Measurements from ENCODE around the gene SP1.
A peak's percentile ranks its signal among the peaks of the same experiment; 100 is the strongest.
"Not testable (repeated sequence)": the region's sequence is repeated elsewhere in the genome, so short reads cannot be mapped to it uniquely, and the experiment has no call there.

The SP1 gene

DNA sequence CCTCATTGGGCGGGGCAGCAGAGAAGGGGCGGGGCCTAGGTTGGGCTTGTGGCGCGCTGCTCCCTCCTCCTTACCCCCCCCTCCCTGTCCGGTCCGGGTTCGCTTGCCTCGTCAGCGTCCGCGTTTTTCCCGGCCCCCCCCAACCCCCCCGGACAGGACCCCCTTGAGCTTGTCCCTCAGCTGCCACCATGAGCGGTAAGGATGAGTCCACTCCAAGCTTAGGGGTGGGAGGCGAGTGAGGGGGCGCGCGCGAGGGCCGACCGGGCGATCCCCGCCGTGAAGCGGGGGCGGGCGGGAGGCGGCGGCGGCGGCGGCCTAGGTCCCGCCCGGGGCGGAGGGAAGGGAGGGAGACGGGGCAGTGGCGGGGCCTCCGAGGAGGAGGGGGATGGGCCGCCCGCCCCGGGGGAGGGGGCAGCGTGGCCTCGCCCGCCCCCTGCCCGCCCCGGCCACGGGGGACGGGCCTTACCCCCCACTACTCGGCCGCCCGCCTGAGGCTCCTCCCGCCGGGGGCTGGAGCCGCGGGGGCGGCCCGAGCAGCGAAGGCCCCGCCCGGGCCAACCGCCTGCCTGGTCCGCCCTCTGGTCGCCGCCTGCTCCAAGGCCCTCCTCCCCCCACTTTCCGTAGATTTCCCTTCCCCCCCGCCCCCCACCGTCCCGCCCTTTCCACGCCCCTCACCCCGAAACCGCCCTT, at the start of gene SP1:
SP1 (plus strand) TSS at position 73 of the 690 bp plus-strand sequence; CDS start at position 189, 116 bp downstream.
- peak; percentile 78 to 80 for DNase-seq (ENCODE audit: extremely low read depth in 1 of 2, low read depth in 1 of 2)

DNA sequence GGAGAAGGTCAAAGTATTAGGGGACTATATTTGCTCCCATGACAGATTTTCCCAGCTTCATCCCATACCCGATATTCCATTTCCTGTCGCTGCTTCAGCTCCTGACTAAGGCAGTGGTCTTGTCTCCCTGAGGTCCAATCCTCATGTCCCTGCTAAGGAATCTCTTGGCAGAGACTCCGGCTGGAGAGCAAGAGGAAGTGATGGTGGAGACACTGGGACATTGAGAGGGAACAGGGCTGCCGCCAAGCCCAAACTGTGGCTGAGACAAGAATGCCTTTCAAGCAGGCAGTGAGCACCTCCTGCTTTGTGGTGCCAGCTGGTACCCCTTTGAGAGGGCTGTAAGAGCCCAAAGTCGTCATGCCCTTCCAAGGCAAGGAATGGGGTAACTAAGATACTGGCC, 49.3 kb upstream of the SP1 start:
- no peak for DNase-seq (ENCODE audit: extremely low read depth in 1 of 2, low read depth in 1 of 2)

DNA sequence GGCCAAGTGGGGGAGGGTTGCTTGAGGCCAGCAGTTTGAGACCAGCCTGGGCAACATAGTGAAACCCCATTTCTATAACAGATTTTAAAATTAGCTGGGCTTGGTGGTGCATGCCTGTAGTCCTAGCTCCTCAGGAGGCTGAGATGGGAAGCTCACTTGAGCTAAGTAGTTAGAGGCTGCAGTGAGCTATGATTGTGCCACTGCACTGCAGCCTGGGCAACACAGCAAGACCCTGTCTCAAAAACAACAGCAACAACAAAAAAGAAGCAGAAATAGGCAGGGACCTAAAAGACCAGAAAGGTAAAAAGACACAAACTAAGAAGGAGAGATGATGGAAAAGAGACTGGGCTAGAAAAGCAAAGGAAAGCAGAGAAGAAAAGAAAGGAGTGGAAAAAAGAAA, 47.6 kb upstream of the SP1 start:
- DNase-seq (ENCODE audit: extremely low read depth in 1 of 2, low read depth in 1 of 2): not testable (repeated sequence)

DNA sequence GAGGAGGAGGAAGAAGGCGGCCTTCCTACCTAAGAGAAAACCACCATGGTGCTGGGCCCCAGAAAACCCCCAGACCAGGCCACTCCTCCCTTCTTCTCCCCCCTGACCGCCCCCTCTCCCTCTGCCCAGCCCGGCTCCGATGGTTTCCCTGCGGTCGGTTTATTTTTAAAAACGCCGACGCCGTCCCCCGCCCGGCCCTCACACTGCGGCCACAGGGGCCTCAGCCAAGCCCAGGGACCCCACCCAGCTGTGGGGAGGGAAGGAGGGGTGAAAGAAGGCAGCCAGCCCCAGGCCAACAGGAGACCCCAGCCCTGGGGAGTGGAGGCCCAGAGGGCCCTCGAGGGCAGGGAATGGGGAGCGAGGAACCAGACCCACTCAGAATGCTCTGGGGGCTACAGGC, 47.2 kb upstream of the SP1 start:
- no peak for DNase-seq (ENCODE audit: extremely low read depth in 1 of 2, low read depth in 1 of 2)

DNA sequence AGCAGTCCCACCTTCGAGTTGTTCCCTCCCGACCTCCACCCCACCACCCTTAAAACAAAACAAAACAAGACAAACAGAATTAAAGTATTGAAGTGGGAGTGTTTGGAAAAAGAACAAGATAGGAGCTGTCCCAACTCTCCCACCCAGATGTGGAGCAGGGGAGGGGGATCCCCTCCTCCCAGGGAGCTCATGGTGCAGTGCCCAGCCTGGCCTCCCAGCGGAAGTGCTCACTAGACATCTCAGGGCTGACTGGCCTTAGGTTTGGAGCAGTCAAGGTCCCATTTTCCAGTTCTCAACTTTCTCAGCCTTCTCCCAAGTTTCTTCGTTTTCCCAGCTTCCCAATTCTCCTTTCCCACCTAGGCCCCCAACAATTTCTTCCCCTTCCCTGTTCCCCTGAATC, 46.7 kb upstream of the SP1 start:
- DNase-seq (ENCODE audit: extremely low read depth in 1 of 2, low read depth in 1 of 2): no peak

DNA sequence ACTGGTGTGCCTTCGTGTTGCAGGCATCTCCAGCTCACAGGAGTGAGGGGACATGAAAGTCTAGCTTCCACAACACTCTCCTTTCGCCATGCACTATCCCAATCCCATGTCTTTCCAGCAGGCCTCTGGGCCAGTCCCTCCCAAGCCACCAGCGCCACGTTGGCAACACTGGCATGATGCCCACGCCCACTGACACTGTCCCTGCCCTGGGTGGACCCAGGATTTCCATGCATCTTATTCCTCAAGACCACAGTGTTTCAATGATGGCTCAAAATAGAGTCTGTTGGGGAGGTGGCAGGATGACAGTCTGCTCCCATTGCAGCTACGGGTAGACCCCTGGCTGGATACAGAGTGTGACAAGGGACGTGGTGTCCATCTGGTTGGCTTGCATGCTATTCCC, 46.1 kb upstream of the SP1 start:
- no peak for DNase-seq (ENCODE audit: extremely low read depth in 1 of 2, low read depth in 1 of 2)

DNA sequence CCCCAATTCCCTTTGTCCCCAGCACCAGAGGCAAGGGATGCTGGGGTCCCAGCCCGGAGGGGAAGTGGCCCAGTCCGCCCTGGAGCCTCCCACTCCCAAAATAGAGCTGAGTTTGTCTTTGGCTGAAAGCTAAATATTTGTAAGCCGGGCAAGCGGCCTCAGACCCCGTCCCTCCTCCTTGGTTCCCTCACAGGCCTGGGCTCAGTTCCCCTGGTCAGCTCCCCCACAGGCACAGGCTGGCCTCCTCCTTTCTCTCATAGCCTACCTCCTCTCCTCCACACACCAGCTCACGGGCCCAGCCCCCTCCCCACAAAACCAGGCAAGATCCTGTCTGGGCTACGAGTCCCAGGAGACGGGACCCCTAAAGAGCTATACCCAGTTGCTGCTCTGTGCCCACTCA, 45.2 kb upstream of the SP1 start:
- DNase-seq (ENCODE audit: extremely low read depth in 1 of 2, low read depth in 1 of 2): no peak

DNA sequence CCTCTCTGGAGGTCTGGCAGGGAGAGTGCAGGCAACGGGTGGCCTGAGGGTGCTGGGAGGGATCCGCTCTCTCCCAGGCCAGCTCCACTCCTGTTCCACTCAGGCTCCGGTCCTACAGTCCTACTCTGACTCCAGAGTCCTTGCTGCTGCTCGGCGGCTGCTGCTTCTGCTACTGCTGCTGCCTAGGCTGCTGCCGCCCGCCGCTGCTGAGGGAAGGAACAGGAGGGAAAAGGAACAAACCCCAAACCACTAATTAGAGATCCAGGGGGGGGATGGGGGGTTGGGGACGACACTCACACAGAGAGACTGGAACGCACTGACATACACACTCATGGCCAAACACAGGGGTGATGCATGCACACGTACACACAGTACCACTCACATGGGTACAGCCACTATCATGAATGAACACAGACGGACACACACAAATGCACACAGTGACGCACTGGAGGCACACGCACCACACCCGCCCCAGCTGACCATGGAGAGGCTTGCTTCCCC, 43.7 kb upstream of the SP1 start, which contains the start of gene SP7:
SP7 (minus strand) TSS at position 174 of the 501 bp plus-strand sequence. CDS start 708 bp downstream, outside the sequence.
- DNase-seq (ENCODE audit: extremely low read depth in 1 of 2, low read depth in 1 of 2): no peak

DNA sequence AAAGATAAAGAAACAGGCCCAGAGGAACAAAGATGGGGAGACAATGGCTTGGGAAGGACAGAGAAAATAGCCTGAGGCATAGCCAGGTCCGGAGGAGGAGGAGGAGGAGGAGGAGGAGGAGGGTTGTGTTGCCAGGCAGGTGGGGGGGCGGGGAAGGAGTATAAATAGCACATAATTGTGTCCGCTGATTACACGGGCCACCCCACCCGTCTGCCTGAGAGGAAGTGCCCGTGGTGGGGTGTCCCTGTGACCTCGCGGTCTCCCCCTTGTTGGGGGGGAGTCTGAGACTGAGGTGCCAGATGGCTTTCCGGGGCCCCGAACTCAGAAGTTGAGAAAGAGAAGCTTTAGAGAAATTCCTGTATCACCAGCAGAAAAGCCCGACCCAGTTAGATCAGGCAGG, 42.0 kb upstream of the SP1 start:
- no peak for DNase-seq (ENCODE audit: extremely low read depth in 1 of 2, low read depth in 1 of 2)

DNA sequence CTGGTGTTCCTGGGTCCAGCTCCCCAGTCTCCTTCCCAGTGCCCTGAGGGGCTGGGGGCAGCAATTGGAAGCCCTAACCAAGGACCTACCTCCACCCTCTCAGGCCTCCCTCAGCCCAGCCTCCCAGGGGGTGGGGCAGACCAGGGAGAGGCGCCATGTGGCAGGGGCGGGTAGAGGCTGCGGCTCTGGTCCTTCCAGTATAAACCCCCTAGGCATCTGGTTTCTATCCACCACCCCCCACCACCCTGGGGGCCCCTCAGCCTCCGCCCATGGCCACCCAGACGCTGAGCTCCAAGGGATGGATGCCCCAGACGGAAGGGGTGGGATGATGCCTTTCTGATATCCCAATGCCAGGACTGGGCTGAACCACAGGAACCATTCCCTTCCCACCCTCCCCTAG, 41.1 kb upstream of the SP1 start:
- DNase-seq (ENCODE audit: extremely low read depth in 1 of 2, low read depth in 1 of 2): no peak

DNA sequence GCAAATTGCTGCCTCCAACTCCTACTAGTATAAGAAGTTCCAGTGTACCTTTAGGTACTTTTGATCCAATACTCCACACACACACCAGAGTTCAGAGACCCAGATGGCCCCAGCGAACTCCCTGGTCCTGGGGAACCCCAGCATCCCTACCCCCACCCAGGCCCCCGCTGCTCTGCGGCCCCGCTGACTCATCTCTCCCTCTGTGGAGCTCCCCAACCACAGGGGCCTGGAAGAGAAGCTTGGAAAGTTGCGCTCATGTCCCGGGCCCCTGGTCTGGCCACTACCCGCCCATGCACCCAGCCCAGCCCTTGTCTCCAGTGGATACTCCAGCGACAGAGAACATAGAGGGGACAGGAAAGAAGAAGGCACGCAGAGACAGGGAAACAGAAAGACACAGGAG, 39.6 kb upstream of the SP1 start:
- no peak for DNase-seq (ENCODE audit: extremely low read depth in 1 of 2, low read depth in 1 of 2)

DNA sequence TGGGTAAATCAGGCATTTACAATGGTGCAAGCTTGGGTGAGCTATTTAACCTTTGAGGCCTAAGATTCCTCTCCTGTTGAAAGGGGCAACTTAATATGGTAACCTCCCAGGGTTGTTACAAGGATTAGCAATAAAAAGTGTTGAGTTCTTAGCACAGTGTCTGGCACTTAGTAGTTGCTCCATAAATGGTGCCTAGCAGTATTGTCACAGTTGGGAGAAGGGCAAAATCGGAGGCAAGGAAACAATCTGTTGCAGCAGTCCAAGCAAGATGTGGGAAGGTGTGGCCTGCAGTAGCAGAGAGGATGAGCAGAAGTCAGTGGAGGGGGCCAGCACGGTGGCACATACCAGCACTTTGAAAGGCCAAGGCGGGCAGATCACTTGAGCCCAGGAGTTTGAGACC, 36.5 kb upstream of the SP1 start:
- no peak for DNase-seq (ENCODE audit: extremely low read depth in 1 of 2, low read depth in 1 of 2)

DNA sequence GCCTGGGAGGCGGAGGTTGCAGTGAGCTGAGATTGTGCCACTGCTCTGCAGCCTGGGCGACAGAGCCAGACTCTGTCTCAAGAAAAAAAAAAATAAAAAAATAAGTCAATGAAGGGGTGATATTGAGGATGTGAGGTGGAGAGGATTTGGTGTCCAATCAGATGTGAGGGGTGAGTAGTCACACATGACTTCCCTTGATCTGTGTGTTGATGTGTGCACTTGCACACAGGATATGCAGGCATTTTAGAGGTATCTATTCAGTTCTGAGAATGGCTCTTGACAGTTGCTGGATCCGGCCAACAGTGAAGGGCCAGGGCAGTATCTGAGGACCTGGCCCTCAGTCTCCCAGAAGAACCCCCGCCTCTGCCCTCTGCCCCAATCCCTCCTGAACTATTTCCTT, 36.0 kb upstream of the SP1 start:
- no peak for DNase-seq (ENCODE audit: extremely low read depth in 1 of 2, low read depth in 1 of 2)

DNA sequence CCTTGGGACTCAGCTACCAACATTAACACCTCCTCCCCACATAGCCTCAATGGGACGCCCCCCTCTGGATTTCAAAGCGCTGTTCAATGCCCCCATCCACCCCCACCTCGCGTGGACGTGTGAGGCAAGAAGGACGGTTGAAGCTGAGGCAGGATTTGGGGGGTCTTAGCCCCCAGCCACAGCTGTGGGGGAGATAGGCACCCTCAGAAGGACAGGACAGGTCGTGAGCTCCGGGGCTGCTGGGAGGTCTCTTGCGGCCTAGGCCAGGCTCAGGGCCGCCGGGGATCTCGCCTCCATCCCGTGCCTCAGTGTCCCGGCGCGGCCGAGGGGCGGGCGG, 35.5 kb upstream of the SP1 start:
- no peak for DNase-seq (ENCODE audit: extremely low read depth in 1 of 2, low read depth in 1 of 2)

DNA sequence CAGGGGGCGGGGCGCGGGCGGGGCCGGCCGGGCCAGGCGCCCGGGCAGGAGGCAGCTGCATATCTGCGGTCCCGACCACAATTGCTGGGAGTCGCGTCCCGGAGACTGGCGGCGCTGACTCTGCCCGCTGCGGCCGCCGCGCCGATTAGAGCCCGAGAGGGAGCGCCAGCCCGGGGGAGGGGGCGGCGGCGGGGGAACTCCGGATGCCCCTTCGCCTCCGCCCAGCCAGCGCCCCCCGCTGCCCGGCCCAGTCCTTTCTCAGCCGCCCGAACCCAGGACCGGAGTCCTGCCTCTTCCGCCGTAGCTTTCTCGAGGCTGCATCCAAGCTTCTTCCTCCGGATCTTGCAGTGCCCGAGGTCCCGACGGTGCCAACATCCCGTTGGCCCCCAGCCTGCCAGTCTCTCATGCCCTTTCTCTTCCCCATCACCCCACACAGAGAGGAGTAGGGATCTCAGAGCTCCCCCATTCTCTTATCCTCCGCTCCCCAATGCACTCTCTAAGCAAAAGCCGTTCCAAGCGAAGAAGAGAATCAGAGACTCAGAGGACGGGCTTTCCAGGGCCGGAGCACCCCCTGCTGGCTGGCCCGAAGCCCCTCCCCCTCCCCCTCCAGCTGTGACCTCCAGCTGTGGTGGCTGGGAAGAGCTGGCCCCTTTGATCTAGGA, 35.0 kb upstream of the SP1 start:
- peak; percentile 49 to 66 for DNase-seq (ENCODE audit: extremely low read depth in 1 of 2, low read depth in 1 of 2)

DNA sequence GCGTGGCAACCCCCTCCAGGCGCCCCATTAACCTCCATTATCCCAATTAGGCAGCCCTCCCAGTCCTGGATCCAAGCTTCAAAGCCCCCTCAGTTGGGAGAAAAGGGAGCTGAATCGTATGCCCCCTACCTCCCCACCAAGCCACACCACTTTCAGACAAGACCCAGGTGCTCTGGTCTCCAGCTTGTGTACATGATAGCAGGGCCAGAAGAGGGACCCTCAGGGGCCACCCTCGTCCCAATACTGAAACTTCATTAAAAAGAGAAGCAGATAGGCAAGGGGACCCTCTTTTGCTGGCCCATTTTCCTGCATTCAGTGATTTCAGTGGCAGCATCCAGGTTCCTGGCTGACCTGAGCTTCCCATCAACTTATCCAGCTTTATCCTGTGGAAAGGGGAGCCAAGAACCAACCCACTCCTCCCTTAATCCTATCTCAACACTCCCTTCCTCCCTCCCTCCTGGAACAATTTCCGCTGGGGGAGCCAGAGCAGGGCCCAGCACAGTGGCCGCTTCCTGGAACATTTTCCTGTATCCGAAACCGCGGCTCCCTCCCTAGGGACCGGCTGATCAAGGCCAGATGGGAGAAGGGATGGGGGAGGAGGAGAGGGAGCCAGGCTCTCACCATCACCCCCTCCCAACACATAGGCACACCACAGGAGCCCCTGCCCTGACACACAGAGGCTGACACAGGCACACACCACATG, 34.3 kb upstream of the SP1 start:
- DNase-seq (ENCODE audit: extremely low read depth in 1 of 2, low read depth in 1 of 2): no peak

DNA sequence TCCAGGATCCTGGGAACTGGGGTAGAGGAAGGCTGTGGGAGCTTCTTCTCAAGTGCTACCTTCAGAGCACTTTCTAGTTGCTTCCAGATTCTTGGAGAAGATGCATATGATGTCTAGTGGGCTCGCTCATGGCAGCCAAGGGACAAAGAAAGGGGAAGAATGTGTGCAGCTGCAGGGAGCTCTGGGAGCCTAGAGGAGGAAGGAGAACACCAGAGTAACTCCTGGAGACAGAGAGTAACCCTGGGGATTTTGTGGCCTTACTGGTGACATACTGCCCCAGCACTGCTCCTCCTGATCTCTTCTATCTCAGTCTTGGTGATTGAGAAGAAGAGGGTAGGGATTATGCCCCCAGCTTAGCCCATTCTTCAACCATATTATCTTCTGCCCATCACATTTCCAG, 33.5 kb upstream of the SP1 start:
- no peak for DNase-seq (ENCODE audit: extremely low read depth in 1 of 2, low read depth in 1 of 2)

DNA sequence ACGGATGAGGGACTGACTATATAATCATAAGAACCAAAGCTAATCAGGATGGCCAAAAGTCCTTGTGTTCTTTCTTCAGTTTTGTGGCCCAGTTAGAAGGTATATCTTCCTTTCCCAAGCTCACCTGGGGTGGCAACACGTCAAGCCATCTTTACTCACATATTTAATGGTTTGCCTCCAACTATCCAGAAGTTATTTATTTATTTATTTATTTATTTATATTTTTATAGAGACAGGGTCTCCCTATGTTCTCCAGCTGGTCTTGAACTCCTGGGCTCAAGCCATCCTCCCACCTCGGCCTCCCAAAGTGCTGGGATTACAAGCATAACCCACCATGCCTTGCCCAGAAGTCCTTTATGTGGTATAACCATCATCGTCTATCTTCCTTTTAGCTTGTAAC, 32.1 kb upstream of the SP1 start:
- no peak for DNase-seq (ENCODE audit: extremely low read depth in 1 of 2, low read depth in 1 of 2)

DNA sequence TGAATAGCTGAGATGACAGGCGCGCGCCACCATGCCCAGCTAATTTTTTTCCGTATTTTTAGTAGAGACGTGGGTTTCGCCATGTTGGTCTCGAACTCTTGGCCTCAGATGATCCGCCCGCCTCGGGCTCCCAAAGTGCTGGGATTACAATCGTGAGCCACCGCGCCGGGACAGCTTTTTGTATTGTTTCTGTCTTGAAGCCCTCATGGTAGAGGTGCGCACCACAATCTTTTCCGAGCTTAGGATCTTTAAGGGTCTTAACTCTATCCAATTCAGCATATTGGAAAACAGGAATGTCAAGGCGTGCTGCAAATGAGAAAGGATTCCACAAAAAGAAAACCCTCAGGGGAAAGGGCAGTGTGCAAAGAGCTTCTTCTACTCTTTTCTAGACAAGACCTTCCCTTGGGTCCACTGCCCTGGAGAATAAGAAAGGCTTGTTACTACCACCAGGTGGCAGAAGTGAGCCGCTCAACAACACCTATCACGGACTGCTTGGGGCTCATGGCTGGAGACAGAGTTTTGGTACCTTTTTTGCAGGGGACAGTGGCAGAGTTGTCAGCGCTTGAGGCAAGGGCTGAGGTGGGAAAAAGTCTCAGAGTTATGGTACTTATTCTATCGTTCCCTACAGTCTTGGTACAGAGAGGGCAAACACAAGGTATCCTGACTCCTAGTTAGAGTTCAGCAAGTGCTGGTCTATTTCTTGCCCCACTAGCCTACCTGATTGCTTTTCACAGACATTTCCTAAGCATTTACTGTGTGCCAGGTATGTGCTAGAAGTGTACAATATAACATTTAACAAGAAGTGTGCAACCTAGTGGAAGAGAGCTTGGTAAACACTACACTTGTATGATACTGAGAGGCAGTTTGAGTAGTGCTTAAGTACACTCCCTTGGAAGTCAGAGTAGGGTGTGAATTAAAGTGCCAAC, 27.4 kb upstream of the SP1 start:
- DNase-seq (ENCODE audit: extremely low read depth in 1 of 2, low read depth in 1 of 2): peak; percentile 54 to 67

DNA sequence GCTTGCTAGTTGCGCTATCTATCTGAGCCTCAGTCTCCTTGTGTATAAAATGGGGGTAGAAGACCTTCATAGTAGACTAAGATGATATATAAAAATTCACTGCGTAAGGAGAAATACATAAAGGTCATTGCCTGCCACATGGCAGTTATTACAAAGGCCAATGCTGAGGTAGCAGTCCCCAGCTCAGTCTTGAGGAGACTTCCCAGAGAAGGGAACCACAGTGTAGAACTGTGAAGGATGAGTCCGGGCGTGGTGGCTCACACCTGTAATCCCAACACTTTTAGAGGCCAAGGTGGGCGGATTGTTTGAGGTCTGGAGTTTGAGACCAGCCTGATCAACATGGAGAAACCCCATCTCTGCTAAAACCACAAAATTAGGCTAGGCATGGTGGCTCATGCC, 26.7 kb upstream of the SP1 start:
- DNase-seq (ENCODE audit: extremely low read depth in 1 of 2, low read depth in 1 of 2): no peak

DNA sequence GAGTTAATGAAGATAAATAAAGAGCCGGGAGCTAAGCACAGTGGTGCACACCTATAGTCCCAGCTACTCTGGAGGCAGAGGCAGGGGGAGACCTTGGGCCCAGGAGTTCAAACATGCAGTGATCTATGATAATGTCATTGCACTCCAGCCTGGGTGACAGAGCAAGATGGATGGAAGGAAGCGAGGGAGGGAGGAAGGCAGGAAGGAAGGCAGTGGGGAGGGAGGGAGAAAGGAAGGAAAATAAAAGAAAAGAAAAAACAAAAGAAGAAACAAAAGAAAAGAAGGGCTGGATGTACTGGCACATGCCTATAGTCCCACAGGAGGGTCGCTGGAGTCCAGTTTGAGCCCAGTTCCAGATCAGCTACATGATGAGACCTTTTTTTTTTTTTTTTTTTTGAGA, 24.9 kb upstream of the SP1 start:
- no peak for DNase-seq (ENCODE audit: extremely low read depth in 1 of 2, low read depth in 1 of 2)

All from stimulated activated CD8-positive, alpha-beta memory T cell treated with anti-CD3 and anti-CD28 coated beads, Interleukin-7, amount 100 ng/mL, for 48 hours (primary cell).